Left lung (tissue), 10 donors: ENCODE measurements around the gene CACNB4. TPM values are rescaled to one million over a fixed set of nuclear protein-coding genes. Genes with fewer than 3 reads are reported as not detected.

Experiments
- ATAC-seq: fragments of 200-7000 bp; cut with Tn5 transposase; one replicate; pipeline ENCODE4 v1.9.1; 2020; ENCODE audit warnings: moderate library complexity
- DNase-seq, 4 donors: peaks; one replicate each; pipeline ENCODE4 v3.0.0-alpha.2; 2013 to 2020
- H3K27ac ChIP-seq, 2 donors: fragments of 200-600 bp; sonication (generic) in 1 of 2; one replicate each; pipeline versions ENCODE4 v1.5.0 to v1.8.0; 2020 to 2021
- H3K27me3 ChIP-seq, 2 donors: fragments of 200-600 bp; sonication (generic) in 1 of 2; one replicate each; pipeline versions ENCODE4 v1.5.0 to v1.8.0; 2020 to 2021
- H3K36me3 ChIP-seq, 2 donors: fragments of 200-600 bp; sonication (generic) in 1 of 2; one replicate each; pipeline versions ENCODE4 v1.5.0 to v1.8.0; 2020 to 2021
- H3K4me1 ChIP-seq, 2 donors: fragments of 200-600 bp; one replicate each; pipeline ENCODE4 v1.8.0; 2021
- H3K4me3 ChIP-seq, 2 donors: fragments of 200-600 bp; sonication (generic) in 1 of 2; one replicate each; pipeline versions ENCODE4 v1.5.0 to v1.8.0; 2020 to 2021; ENCODE audit warnings: mild to moderate bottlenecking in 1 of 2
- H3K9me3 ChIP-seq, 2 donors: fragments of 200-600 bp; sonication (generic) in 1 of 2; one replicate each; pipeline versions ENCODE4 v1.5.0 to v1.8.0; 2020 to 2021
- intact Hi-C, 2 donors: fragments of 100-400 bp; cut with DNase I; formaldehyde crosslinking; loops; one replicate each; pipeline versions ENCODE4 v1.11.2 to v1.14.2; 2022
- polyA plus RNA-seq, 6 donors: library from polyadenylated mRNA; unstranded; fragments of 120-200 nt; gene quantifications; one replicate each; pipeline ENCODE4 v1.2.1, GENCODE V29; 2013; ENCODE audit not compliant: insufficient read length in 6 of 6
- total RNA-seq, 2 donors: library from RNA; stranded (reverse); fragmentation: NEBNext Ultra II Directional; extraction: Animal tissue kit (Norgen Biotek cat#: 25700); gene quantifications; one replicate each; pipeline ENCODE4 v1.2.1, GENCODE V29; 2021
- TF ChIP-seq, protein P1 (sequence below), 2 donors: fragments of 200-600 bp; sonication (generic) in 1 of 2; IDR thresholded peaks; one replicate each; pipeline versions ENCODE4 v1.5.0 to v1.8.0; 2021; ENCODE audit warnings: antibody characterized with exemption in 2 of 2
- donor health status: DM: no; HTN: yes; CAD: no.
- donor health status: DM: no; HTN: no; CAD: no.

Gene CACNB4
- total and polyA plus RNA-seq, 8 donors: 5.9 to 11.2 (median 8.6) TPM

DNA sequence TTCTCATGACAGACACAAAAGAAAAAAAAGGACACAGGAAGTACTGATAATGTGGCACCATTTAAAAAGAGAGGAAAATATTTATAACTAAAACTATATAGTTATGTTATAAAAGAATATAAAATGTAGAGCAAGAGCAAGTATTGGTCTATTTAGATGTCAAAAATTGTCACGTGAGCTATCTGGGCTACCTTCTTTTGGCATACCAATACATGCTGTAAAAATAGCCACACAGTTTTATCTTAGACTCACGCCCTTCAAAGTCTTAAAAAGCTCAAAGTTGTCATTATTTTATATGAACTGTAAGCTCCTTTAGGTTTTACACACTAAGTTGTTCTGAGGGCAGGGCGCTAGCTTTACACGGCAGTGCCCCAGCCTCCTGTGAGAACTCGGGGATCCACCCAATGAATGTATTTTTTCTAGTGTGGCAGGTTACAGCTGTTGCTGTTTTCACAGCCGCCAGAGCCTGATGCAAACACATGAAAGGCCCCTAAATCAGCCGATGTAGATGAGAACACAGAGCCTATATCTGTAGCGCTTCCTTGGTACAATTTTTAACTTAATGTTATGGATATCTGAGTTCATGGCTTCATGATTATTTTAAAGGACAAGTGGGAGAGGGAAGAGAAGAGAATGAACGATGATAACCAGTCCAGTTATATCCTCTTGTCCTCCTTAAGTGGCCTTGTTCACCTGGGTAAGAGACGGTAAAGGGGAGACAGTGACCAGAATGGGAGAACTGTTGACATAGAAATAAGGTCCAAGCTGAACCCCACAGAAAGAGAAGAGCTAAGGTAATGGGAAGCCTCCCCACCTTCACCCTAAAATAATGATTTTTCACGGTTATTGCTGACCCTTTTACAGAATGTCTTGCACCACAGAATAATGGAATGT, 130.8 kb downstream of the CACNB4 start:
- Histone ChIP-seq H3K9me3 (no peaks in the 10 kb centered on the region), H3K4me1 (no peaks in the 10 kb centered on the region), H3K36me3 (no peaks in the 10 kb centered on the region), H3K27me3 (no peaks in the 10 kb centered on the region), H3K27ac (no peak overlapping the region), H3K4me3 (no peak overlapping the region)
- ATAC-seq: no peak
- intact Hi-C loops: no loop called here
- no peak for DNase-seq
- TF ChIP-seq, protein P1, sequence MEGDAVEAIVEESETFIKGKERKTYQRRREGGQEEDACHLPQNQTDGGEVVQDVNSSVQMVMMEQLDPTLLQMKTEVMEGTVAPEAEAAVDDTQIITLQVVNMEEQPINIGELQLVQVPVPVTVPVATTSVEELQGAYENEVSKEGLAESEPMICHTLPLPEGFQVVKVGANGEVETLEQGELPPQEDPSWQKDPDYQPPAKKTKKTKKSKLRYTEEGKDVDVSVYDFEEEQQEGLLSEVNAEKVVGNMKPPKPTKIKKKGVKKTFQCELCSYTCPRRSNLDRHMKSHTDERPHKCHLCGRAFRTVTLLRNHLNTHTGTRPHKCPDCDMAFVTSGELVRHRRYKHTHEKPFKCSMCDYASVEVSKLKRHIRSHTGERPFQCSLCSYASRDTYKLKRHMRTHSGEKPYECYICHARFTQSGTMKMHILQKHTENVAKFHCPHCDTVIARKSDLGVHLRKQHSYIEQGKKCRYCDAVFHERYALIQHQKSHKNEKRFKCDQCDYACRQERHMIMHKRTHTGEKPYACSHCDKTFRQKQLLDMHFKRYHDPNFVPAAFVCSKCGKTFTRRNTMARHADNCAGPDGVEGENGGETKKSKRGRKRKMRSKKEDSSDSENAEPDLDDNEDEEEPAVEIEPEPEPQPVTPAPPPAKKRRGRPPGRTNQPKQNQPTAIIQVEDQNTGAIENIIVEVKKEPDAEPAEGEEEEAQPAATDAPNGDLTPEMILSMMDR (IDR thresholded peaks at IDR 0.05): no peak

DNA sequence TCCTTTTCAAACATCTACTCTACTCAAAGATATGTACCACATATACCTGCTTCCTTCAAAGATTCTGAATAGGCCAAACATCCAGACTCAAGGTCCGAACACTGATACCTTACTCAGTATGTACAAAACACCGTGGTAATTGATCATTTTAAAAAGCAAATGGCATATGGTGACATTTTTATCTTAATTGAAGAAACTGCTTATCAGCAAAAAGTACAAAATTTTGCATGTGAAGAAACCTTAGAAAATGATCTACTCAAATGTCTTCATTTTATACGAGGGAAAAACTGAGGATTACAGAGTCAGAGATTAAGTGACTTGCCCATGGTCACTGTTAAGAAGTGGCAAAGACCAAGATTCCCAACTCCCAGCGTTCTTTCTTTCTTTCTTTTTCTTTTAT, 133.0 kb downstream of the CACNB4 start:
- TF ChIP-seq, protein P1 (IDR thresholded peaks at IDR 0.05): no peak
- Histone ChIP-seq H3K27me3 (no peaks in the 10 kb centered on the region), H3K4me1 (no peaks in the 10 kb centered on the region), H3K36me3 (no peaks in the 10 kb centered on the region), H3K4me3 (no peak overlapping the region), H3K27ac (no peak overlapping the region), H3K9me3 (no peaks in the 10 kb centered on the region)
- DNase-seq (no peak), ATAC-seq (no peak)
- intact Hi-C loops: no loop called here

DNA sequence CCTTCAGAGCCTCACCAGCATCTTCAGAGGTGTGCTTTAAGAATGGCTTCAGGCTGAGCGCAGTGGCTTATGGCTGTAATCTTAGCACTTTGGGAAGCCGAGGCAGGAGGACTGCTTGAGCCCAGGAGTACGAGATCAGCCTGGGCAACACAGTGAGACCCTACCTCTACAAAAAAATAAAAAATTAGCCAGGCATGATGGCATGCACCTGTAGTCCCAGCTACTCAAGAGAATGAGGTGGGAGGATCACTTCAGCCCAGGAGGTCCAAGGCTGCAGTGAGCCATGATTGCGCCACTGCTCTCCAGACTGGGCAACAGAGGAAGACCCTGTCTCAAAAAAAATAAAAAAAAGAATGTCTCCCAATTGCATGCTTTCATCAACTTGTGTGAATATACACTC, 137.3 kb downstream of the CACNB4 start:
- Histone ChIP-seq H3K27ac (no peak overlapping the region), H3K9me3 (no peaks in the 10 kb centered on the region), H3K4me3 (no peak overlapping the region), H3K4me1 (no peaks in the 10 kb centered on the region), H3K36me3 (no peaks in the 10 kb centered on the region), H3K27me3 (no peaks in the 10 kb centered on the region)
- no peak for ATAC-seq
- no peak for DNase-seq
- intact Hi-C loops: no loop called here
- TF ChIP-seq, protein P1 (IDR thresholded peaks at IDR 0.05): no peak

DNA sequence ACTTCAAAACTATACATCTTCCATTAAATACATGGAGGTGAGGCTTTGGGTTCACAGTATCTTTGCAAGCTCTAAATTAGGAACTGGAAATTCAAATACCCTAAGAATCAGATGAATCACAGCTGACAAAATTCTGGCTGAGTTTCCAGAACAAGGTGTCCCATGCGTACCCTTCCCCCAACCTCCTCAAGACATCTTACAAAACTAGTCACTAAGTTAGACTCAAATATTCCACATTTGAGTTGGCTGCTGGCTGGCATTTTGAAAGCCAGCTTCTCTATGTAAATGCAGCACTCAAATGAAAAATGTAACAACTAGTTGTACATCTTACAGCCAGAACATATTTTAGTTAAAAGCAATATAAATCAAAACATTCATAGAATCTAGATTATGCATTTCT, 139.6 kb downstream of the CACNB4 start:
- Histone ChIP-seq H3K4me3 (no peak overlapping the region), H3K27ac (no peak overlapping the region), H3K4me1 (no peaks in the 10 kb centered on the region), H3K9me3 (no peaks in the 10 kb centered on the region), H3K36me3 (no peaks in the 10 kb centered on the region), H3K27me3 (no peaks in the 10 kb centered on the region)
- DNase-seq (no peak), ATAC-seq (peak; percentile 34)
- TF ChIP-seq, protein P1 (IDR thresholded peaks at IDR 0.05): no peak
- intact Hi-C loops: no loop called here

DNA sequence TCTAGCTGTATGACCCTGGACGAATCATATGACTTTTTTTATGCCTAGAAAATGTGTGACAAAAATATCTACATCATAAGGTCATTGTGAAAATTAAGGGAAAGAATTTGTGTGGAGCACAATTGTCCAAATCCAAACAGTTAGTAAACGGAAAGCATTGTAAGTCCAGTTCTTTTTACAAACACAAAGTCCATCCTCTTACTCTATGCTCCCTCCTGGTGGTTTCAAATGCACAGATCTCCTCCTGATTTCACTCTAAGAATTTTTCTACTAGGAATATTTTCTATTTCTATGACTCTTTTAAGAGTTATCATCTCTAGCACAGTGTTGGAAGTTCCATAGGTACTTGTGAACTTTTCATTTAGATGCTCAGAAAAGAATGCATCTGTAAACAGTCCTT, 145.4 kb downstream of the CACNB4 start:
- TF ChIP-seq, protein P1 (IDR thresholded peaks at IDR 0.05): no peak
- ATAC-seq (no peak), DNase-seq (no peak)
- H3K9me3 ChIP-seq: no peaks in the 10 kb centered on the region
- intact Hi-C loops: no loop called here
- no peaks in the 10 kb centered on the region for H3K27me3 ChIP-seq
- no peak overlapping the region for H3K4me3 ChIP-seq
- H3K4me1 ChIP-seq: no peaks in the 10 kb centered on the region
- no peak overlapping the region for H3K27ac ChIP-seq
- no peaks in the 10 kb centered on the region for H3K36me3 ChIP-seq
